ENCODE results near the gene SNPH. TPM values are rescaled to one million over a fixed set of nuclear protein-coding genes. Genes with fewer than 3 reads are reported as not detected.

Gene SNPH
- total RNA-seq, 1 experiment from 2014 or later, result 0.43 TPM

DNA sequence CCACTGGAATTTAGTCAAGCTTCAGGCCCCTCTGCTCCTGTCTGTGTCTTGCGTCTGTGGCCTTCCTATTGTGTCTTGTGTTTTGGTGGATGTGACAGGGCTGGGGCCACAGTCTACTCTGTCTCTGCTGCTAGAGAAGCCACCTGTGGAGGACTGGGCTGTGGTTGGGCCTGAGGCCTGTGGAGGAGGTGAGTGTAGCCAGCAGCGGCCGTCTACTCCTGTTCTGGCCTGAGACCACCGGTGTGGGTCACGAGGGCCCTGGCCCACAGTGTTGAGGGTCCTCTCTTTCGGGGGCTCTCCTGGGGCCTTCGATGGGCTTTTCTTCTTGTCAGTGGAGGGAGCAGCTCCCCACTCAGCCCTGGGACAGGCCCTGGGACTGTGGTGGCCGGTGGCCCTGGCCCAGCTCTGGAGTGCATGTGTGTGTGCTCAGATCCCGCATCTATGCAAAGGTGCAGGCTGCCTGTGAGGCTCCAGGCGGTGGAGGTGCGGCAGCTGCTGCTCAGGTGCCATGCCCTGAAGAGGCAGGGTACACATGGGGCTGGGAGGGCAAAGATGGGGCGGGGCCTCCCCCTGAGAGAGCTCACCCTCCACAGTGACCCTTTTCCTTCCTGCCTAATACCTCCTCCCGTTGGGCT is 42.1 kb downstream of the SNPH start:
- DNase-seq (ENCODE audit: low spot score), result no peak
- Histone ChIP-seq H3K36me3 (ENCODE audit: insufficient read depth, low read length, poor library complexity, severe bottlenecking) (no peaks in the 10 kb centered on the region), H3K9me3 (ENCODE audit: low read depth, low read length, poor library complexity, severe bottlenecking) (no peaks in the 10 kb centered on the region), H3K27ac (ENCODE audit: low read depth, low read length, poor library complexity, severe bottlenecking) (no peak overlapping the region), H3K4me3 (ENCODE audit: low read depth, low read length, poor library complexity, severe bottlenecking) (no peak overlapping the region), H3K4me1 (ENCODE audit: insufficient read depth, low read length, poor library complexity, severe bottlenecking) (no peaks in the 10 kb centered on the region), H3K27me3 (replicated peaks; ENCODE audit: insufficient read depth, low read depth, low read length, poor library complexity) (no peaks in the 10 kb centered on the region)
- no TSS peak for BruUV-seq (replicated peaks)
- no peak for TF ChIP-seq EZH2 (IDR thresholded peaks at IDR 0.05; ENCODE audit: borderline replicate concordance, low read depth, low read length, poor library complexity, severe bottlenecking)
- TF ChIP-seq, protein P1, sequence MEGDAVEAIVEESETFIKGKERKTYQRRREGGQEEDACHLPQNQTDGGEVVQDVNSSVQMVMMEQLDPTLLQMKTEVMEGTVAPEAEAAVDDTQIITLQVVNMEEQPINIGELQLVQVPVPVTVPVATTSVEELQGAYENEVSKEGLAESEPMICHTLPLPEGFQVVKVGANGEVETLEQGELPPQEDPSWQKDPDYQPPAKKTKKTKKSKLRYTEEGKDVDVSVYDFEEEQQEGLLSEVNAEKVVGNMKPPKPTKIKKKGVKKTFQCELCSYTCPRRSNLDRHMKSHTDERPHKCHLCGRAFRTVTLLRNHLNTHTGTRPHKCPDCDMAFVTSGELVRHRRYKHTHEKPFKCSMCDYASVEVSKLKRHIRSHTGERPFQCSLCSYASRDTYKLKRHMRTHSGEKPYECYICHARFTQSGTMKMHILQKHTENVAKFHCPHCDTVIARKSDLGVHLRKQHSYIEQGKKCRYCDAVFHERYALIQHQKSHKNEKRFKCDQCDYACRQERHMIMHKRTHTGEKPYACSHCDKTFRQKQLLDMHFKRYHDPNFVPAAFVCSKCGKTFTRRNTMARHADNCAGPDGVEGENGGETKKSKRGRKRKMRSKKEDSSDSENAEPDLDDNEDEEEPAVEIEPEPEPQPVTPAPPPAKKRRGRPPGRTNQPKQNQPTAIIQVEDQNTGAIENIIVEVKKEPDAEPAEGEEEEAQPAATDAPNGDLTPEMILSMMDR (conservative IDR thresholded peaks at IDR 0.05; ENCODE audit: low read depth, low read length), result no peak
- ChIA-PET POLR2A (ENCODE audit: low non-redundant PET) (interaction anchor here (0.8 kb wide), 1 partner anchor 1149 kb away, joined by 3 read pairs; no protein-coding TSS in a partner anchor), CTCF (no interaction called here)
- intact Hi-C loops (cut with micrococcal nuclease; ENCODE audit: unreplicated experiment), result no loop called here

DNA sequence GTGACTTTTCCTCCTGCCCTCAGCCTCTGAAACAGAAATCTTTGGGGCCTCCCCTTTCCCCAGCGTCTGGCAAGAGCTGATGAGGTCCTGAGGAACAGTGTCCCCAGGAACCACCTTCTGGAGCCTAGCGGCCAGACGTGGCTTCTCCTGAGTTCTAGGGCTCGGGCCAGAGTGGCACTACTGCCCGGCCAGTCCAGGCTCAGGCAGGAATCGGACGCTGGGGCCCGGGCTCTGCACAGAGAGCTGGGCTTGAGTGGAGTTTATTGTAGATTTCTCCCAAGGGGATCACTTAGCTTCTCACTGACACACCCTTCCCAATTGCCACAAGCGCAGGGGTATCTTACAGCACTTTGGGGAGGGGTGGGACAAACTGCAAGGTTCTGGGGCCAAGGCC is 42.6 kb downstream of the SNPH start:
- no TSS peak for BruUV-seq (replicated peaks)
- Histone ChIP-seq H3K4me3 (ENCODE audit: low read depth, low read length, poor library complexity, severe bottlenecking) (no peak overlapping the region), H3K27me3 (replicated peaks; ENCODE audit: insufficient read depth, low read depth, low read length, poor library complexity) (no peaks in the 10 kb centered on the region), H3K4me1 (ENCODE audit: insufficient read depth, low read length, poor library complexity, severe bottlenecking) (peaks cover 3% of the 10 kb centered on the region), H3K36me3 (ENCODE audit: insufficient read depth, low read length, poor library complexity, severe bottlenecking) (no peaks in the 10 kb centered on the region), H3K9me3 (ENCODE audit: low read depth, low read length, poor library complexity, severe bottlenecking) (no peaks in the 10 kb centered on the region), H3K27ac (ENCODE audit: low read depth, low read length, poor library complexity, severe bottlenecking) (no peak overlapping the region)
- DNase-seq (ENCODE audit: low spot score), result no peak
- ChIA-PET CTCF (no interaction called here), POLR2A (ENCODE audit: low non-redundant PET) (interaction anchor here (0.8 kb wide), 1 partner anchor 1149 kb away, joined by 3 read pairs; no protein-coding TSS in a partner anchor)
- intact Hi-C loops (cut with micrococcal nuclease; ENCODE audit: unreplicated experiment), result no loop called here
- TF ChIP-seq EZH2 (IDR thresholded peaks at IDR 0.05; ENCODE audit: borderline replicate concordance, low read depth, low read length, poor library complexity, severe bottlenecking), result no peak
- TF ChIP-seq, protein P1 (conservative IDR thresholded peaks at IDR 0.05; ENCODE audit: low read depth, low read length), result no peak

DNA sequence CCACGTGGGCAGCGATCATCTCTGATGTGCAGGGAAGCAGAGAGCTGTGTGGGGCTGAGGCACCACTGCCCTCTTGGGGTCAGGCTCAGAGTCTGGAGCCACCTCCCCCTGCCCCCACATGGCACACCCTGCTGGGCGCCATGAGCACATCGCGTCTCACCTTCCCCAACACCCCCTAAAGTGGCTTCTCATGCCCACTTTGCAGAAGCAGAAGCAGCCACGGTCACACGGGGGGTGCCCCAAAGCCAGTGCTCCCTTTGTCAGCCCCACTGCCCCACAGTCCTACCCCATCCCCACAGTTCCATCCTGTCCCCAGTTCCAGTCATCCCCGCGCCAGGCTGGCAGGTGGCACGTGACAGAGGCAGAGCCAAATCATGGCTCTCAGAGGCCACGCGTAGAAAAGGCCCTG is 43.3 kb downstream of the SNPH start:
- H3K36me3 ChIP-seq (ENCODE audit: insufficient read depth, low read length, poor library complexity, severe bottlenecking), result no peaks in the 10 kb centered on the region
- POLR2A ChIA-PET (ENCODE audit: low non-redundant PET), result interaction anchor here (0.8 kb wide), 1 partner anchor 1150 kb away, joined by 3 read pairs; no protein-coding TSS in a partner anchor
- no peaks in the 10 kb centered on the region for H3K27me3 ChIP-seq (replicated peaks; ENCODE audit: insufficient read depth, low read depth, low read length, poor library complexity)
- CTCF ChIA-PET, result no interaction called here
- H3K27ac ChIP-seq (ENCODE audit: low read depth, low read length, poor library complexity, severe bottlenecking), result no peak overlapping the region
- H3K4me1 ChIP-seq (ENCODE audit: insufficient read depth, low read length, poor library complexity, severe bottlenecking), result peaks cover 5% of the 10 kb centered on the region
- no peak for DNase-seq (ENCODE audit: low spot score)
- H3K4me3 ChIP-seq (ENCODE audit: low read depth, low read length, poor library complexity, severe bottlenecking), result no peak overlapping the region
- H3K9me3 ChIP-seq (ENCODE audit: low read depth, low read length, poor library complexity, severe bottlenecking), result no peaks in the 10 kb centered on the region
- BruUV-seq (replicated peaks), result no TSS peak
- intact Hi-C loops (cut with micrococcal nuclease; ENCODE audit: unreplicated experiment), result no loop called here
- TF ChIP-seq, protein P1 (conservative IDR thresholded peaks at IDR 0.05; ENCODE audit: low read depth, low read length), result no peak
- TF ChIP-seq EZH2 (IDR thresholded peaks at IDR 0.05; ENCODE audit: borderline replicate concordance, low read depth, low read length, poor library complexity, severe bottlenecking), result no peak

All from A673 (cell line).